Fibroblast of mammary gland (primary cell): ENCODE data around the gene SLC15A3.
A peak's percentile ranks its signal among the peaks of the same experiment; 100 is the strongest.

Experiments
- DNase-seq: peaks from one replicate; pipeline ENCODE4 v3.0.0-alpha.2; 2010; ENCODE audit warnings: low read depth
- H3K4me3 ChIP-seq: 2 replicates; pipeline ENCODE4 v1.5.1; 2011; ENCODE audit warnings: low read depth, mild to moderate bottlenecking, low read length, moderate library complexity; ENCODE audit not compliant: control insufficient read depth
- TF ChIP-seq, protein P1 (sequence below): conservative IDR thresholded peaks from 2 replicates; pipeline ENCODE4 v1.5.1; 2011; ENCODE audit warnings: low read depth, low read length, inconsistent platforms; ENCODE audit not compliant: control insufficient read depth, insufficient read depth

Gene SLC15A3

GRCh38 chr11:60905551-60906113 lies 46.3 kb downstream of the SLC15A3 start:
- TF ChIP-seq, protein P1, sequence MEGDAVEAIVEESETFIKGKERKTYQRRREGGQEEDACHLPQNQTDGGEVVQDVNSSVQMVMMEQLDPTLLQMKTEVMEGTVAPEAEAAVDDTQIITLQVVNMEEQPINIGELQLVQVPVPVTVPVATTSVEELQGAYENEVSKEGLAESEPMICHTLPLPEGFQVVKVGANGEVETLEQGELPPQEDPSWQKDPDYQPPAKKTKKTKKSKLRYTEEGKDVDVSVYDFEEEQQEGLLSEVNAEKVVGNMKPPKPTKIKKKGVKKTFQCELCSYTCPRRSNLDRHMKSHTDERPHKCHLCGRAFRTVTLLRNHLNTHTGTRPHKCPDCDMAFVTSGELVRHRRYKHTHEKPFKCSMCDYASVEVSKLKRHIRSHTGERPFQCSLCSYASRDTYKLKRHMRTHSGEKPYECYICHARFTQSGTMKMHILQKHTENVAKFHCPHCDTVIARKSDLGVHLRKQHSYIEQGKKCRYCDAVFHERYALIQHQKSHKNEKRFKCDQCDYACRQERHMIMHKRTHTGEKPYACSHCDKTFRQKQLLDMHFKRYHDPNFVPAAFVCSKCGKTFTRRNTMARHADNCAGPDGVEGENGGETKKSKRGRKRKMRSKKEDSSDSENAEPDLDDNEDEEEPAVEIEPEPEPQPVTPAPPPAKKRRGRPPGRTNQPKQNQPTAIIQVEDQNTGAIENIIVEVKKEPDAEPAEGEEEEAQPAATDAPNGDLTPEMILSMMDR, result no peak
- H3K4me3 ChIP-seq, result peak overlapping the region; percentile 75
- DNase-seq, result peak; percentile 87

DNA sequence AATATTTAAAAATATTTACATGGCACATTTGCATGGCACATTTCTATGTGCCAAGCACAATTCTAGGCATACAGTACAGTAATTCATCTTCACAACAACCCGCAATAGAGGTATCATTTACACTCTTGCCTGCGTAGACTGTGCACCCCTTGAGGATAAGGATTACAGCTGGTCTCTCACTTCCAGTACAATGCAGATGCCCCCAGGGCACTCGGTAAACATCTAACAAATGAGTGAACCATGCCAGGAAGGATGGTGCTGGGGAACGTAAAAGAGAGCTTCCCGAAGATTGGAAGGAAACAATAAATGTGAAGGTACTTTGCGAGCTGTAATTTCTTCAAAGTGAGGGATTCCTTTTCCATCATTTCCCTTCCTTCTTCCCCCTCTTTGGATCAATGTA lies 46.9 kb downstream of the SLC15A3 start:
- TF ChIP-seq, protein P1, result no peak
- peak overlapping the region; percentile 75 for H3K4me3 ChIP-seq
- no peak for DNase-seq

- no peak for DNase-seq
- TF ChIP-seq, protein P1, result no peak
- H3K4me3 ChIP-seq, result no peak overlapping the region
These were observed 49.4 kb downstream of the SLC15A3 start for GRCh38 chr11:60902625-60903024.

DNA sequence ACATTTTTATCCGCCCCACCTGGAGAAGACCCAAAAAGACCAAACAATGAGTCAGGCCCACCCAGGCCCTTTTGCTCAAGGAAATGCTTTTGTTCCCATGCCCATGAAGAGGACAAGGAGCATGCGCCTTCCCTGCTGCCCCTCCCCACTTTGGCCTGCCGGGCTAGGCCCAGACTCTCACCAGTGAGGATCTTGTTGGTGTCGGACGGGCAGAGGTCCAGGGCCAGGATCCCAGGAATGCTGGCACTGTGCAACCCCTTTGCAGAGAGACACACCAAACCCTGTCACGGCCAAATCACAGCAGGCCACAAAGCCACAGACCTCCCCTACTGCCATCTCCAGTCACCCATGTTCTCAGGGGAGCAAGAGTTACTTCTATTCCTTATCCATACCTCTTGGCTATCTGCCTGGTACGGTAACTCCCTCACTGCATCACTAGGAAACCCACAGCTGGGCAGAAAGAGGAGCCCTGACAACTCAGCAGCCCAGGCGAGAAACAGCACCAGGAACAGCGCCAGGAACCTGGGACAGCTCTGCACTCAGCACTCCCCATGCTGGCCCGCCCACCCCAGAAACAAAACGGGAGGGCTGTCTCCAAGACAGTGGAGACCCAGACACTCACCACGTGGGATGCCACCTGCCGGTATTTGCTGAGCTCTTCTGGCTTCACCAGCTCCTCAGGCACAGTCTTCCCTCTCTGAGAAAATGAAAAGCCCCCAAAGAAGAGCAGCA lies 51.1 kb downstream of the SLC15A3 start:
- DNase-seq, result no peak
- H3K4me3 ChIP-seq, result no peak overlapping the region
- TF ChIP-seq, protein P1, result no peak

DNA sequence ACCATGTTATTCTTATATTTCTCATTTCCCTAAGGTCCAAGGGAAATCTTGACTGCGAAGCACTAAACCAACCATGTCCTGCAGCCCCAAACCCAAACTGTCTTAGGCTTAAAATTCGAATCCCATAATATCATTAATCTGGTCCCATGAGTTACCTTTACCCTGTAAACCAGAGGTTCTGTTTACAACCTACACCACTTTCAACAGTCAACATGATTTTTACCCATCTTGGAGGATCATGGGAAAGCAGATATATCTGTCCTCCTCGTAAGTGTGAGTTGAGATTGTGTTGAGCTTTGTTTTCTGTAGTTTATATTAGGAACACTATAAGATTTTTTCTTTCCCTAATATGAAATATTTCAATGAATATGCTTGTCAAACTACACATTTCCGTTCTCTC lies 52.0 kb downstream of the SLC15A3 start:
- TF ChIP-seq, protein P1, result no peak

GRCh38 chr11:60899046-60899936 lies 52.7 kb downstream of the SLC15A3 start:
- DNase-seq, result peak; percentile 68
- TF ChIP-seq, protein P1, result peak; percentile 99
- H3K4me3 ChIP-seq, result no peak overlapping the region

More for the DNA sequence above, 52.0 kb downstream of the SLC15A3 start:
- H3K4me3 ChIP-seq, result no peak overlapping the region
- DNase-seq, result no peak
